HG03521 (cell line): Measurements from ENCODE around the gene PRKN.

Experiments
- ATAC-seq: cut with Tn5 transposase; IDR thresholded peaks from one replicate; pipeline ENCODE4 v1.9.1; 2021; ENCODE audit warnings: mild to moderate bottlenecking, moderate library complexity; ENCODE audit not compliant: unreplicated experiment

The PRKN gene

GRCh38 chr6:162014069-162014811 is 713.3 kb downstream of the PRKN start:
- no peak for ATAC-seq

DNA sequence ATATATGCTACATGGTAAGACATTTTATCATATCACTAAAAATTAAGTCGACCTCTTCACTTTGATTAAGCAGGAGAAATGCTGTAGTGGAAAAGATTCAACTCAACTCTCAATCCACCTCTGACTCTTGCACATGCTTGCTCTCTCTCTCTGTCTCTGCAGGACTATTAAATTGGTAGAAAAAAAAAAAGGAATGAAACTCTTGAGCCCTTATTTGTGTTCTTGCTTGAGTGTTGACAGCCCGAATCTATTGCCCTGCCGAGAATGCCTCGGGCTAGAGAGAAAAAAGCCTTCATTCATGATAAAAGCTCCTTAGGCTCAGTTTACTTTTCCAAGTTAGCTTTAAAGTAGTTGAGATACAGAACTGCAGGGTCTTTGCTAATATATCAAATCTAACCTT is 722.2 kb downstream of the PRKN start:
- ATAC-seq = no peak

- no peak for ATAC-seq
These were observed 730.8 kb downstream of the PRKN start for GRCh38 chr6:161996783-161997182.

DNA sequence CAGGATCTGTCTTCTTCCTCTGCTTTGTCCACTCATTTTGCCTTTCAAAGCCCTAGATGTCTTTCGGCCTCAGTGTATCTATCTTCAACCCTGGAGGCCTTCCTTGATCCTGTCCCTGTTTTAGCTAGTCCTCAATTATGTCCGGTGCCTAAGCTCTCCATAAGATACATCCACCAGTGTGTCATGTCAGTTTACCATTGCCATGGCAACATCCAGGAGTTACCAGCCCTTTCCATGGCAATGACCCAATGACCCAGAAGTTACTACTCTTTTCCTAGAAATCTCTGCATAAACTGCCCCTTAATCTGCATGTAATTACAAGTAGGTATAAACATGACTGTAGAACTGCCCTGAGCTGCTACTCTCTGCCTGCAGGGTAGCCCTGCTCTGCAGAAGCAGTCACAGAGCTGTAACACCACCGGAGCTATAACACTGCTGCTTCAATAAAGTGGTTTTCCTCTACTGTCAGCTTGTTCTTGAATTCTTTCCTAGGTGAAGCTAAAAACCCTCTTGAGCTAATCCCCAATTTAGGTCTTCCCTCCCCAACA is 741.6 kb downstream of the PRKN start:
- no peak for ATAC-seq

DNA sequence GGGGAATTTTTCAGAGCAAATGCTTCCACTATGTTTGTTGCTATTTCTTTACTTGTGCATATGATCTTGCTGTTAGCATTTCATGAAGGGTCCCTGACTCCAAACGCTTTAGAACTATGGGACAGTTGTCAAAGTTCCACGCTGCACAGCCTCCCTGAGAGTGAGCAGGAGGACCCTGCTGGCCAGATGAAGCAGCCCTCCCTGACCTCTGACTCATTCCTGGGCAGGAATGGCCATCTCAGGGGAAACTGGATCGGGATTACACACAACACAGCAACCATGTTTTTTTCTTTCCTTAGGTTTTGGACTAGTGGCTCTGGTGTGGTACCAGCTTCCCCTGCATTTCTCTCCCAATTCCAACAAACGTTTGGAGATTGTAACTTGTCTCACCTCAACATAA is 742.9 kb downstream of the PRKN start:
- no peak for ATAC-seq

GRCh38 chr6:161976553-161976952 is 751.0 kb downstream of the PRKN start:
- ATAC-seq = no peak

DNA sequence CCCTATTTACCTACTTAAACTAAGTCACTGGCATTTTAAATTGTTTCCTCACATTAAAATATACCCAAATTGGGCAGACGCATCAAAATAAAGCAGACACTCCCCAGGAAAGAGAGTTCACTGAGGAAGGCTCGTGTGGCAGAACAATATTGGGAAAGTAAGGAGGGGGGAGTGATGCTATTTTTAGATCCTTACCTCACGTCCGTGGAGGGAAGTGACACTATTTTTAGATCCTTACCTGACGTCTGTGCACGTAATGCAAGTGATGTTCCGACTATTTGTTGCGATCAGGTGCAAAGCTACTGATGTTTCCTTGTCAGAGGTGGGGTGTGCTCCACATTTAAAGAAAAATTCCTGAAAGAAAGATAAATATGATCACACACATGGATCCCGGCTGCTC is 754.5 kb downstream of the PRKN start:
- no peak for ATAC-seq

GRCh38 chr6:161971043-161971442 is 756.5 kb downstream of the PRKN start:
- ATAC-seq = no peak

- ATAC-seq = no peak
These were observed 763.8 kb downstream of the PRKN start for GRCh38 chr6:161963634-161964234.

DNA sequence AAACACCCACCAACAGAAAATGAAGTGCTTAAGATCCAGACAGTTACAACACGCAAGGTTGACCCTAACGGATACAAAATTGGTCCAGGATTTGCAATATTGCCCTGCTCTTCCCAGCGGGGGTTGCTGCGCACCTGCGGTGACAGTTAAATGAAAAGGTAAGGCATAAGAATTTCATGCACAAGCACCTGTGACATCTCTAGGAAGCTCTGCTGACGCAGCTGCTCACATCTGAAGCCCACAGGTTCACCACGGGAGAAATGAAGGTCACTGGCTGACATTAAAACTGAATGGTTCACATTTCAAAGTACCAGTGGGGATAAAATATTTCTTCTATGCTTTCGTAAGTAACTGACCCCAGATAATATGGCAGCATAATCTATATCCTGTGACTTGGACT is 764.4 kb downstream of the PRKN start:
- ATAC-seq = no peak

DNA sequence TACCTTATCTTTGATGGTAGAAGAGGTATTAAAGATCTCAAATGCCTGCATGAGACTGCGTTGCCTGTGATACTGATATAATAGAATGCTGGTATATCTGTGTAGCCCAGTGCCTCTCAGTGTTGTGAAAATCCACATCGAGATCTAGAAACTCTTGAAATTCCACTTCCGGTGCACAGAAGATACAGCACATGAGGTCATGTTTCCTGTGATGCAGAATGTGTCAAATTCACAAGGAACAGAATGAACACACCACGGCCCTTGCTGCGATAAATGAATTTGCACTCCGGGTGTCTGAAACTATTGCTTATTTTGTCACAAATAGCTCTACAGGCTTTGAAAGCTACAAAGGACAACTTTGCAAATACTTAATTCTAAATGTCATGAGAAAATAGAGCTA is 765.8 kb downstream of the PRKN start:
- no peak for ATAC-seq

DNA sequence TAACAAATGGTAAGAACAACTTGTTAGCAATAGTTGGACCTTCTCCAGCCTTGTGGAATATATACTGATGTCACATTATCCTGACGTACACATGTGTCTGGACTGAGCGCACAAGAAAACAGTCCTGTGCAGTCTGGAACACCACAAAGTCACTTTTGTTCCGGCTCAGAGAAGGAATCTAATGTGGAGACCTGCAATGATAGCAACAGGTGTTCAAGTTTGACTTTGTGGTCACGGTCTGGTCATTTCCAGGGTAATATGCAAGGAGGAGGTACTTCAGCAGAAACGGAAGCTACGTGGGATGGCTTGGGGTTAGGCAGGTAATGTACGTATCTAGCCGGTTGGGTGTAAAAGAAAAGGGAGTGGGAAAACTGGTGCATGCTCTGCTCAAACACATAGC is 766.5 kb downstream of the PRKN start:
- ATAC-seq = no peak

DNA sequence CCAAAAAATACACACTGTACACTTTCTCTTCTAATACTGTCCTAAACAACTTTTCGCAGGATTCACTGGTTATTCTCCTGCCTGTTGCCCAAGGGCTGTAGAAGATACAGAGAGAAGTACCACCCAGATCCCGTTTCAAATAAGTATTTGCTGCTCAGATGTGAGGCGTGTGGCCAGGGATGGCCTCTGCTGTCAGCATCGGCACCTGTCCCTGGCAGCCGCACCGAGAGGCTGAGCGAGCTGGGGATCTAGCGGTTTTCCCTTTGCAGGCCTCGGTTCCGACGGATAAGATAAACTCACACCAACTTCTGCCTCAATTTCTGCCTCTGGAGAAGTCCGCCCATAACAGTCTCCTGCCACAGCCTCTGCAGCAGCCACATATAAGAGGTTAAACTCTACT is 768.5 kb downstream of the PRKN start:
- no peak for ATAC-seq

DNA sequence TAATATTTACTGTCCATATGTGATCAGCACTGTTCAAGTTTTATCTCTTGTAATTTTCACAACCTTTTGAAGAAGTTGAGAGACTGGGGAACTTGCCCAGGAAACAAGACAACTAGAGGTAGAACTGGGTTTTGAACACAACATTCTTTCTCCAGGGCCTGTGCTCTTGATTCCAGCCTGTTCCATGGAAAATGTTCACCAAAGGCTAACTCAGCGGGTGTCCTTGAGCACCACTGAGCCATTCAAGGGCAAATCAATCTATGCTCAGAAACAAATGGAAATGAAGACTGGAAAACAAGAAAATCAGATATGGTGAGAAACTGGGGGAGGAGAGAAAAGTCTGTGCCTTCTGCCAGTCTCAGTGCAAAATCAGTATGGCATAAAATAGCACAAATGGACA is 771.5 kb downstream of the PRKN start:
- no peak for ATAC-seq

DNA sequence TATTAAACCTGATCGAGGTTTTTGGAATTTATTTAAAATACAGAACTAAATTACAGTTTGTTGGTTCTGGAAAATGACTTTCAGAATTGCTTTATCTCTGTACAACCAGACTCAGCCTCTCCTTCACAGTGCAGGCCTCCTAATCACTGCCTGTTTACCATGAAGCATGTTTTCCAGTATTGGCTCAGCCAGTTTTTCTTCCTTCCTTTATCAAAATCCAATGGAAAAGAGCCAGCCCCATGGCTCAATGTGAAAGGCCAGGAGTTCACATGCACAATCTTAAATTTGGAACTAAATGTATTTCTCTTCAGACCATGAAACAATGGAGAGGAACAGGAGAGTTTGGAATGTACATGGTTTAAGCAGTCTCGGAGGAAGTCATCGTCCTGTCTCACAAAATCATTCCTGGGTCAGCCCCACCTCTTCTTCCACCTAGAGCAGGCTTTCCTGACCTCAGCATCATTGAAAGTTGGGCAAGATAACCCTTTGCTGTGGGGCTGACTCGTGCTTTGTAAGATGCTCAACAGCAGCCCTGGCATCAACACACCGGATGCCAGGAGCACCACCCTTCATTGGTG is 772.8 kb downstream of the PRKN start:
- ATAC-seq = no peak

- no peak for ATAC-seq
These were observed 773.5 kb downstream of the PRKN start for GRCh38 chr6:161954077-161954476.

GRCh38 chr6:161951126-161951525 is 776.4 kb downstream of the PRKN start:
- no peak for ATAC-seq

GRCh38 chr6:161949531-161949930 is 778.0 kb downstream of the PRKN start:
- ATAC-seq = no peak

GRCh38 chr6:161948462-161948861 is 779.1 kb downstream of the PRKN start:
- ATAC-seq = no peak

- no peak for ATAC-seq
These were observed 780.2 kb downstream of the PRKN start for GRCh38 chr6:161947371-161947770.

DNA sequence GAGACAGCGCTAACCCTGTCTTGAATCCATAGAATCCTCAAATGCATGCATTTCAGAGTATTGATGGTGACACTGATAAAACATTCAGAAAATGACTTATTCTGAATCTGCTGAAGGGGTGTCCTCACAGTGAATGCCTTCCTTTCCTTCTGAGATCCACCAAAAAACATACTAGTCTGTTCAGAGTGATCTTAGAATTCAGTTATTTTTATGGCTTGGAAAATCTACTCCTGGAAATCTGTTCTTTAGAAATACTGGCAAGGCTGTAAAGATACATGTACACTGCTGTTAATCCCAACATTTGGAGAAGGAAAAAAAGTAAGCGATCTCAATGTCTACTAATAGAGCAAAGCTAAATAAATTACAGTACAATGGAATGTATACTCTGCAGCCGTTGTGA is 781.1 kb downstream of the PRKN start:
- no peak for ATAC-seq

DNA sequence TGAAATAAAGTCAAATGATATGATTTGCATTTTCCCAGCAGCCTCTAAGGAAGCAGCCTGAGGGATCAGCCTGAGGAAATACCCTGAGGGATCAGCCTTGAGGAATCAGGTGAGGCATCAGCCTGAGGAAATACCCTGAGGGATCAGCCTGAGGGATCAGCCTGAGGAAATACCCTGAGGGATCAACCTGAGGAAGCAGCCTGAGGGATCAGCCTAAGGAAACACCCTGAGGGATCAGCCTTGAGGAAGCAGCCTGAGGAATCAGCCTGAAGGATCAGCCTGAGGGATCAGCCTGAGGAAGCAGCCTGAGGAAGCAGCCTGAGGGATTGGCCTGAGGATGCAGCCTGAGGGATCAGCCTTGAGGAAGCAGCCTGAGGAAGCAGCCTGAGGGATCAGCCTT is 784.0 kb downstream of the PRKN start:
- ATAC-seq = no peak
